HEK293 (cell line): Measurements from ENCODE around the gene GMDS.

Experiments
- ATF2 ChIP-seq: fragments of 450-650 bp; formaldehyde crosslinking; IDR thresholded peaks from 2 replicates; pipeline ENCODE4 v1.5.1; 2016; ENCODE audit warnings: missing biosample characterization, missing genetic modification characterization, low read depth
- BCL11A ChIP-seq: fragments of 450-650 bp; formaldehyde crosslinking; IDR thresholded peaks from 2 replicates; pipeline ENCODE4 v1.5.1; 2016; ENCODE audit warnings: low read depth, missing biosample characterization, missing genetic modification characterization
- BCL11B ChIP-seq: fragments of 450-650 bp; formaldehyde crosslinking; IDR thresholded peaks from 2 replicates; pipeline ENCODE4 v1.5.1; 2016; ENCODE audit warnings: low read depth, missing biosample characterization, missing genetic modification characterization
- GFI1B ChIP-seq: fragments of 450-650 bp; formaldehyde crosslinking; IDR thresholded peaks from 2 replicates; pipeline ENCODE4 v1.5.1; 2016; ENCODE audit warnings: missing biosample characterization, missing genetic modification characterization
- HOXA7 ChIP-seq: sonication (generic); formaldehyde crosslinking; IDR thresholded peaks from 2 replicates; pipeline ENCODE4 v1.8.1; 2022; ENCODE audit warnings: missing genetic modification reagents, borderline replicate concordance
- HOXC10 ChIP-seq: sonication (generic); formaldehyde crosslinking; IDR thresholded peaks from 2 replicates; pipeline ENCODE4 v1.8.1; 2023; ENCODE audit warnings: mild to moderate bottlenecking, missing genetic modification reagents
- HOXD13 ChIP-seq: sonication (generic); formaldehyde crosslinking; IDR thresholded peaks from 2 replicates; pipeline ENCODE4 v1.8.0; 2022; ENCODE audit warnings: missing genetic modification reagents, borderline replicate concordance
- KLF10 ChIP-seq: fragments of 450-650 bp; IDR thresholded peaks from 2 replicates; pipeline ENCODE4 v1.5.1; 2018; ENCODE audit warnings: missing biosample characterization, mild to moderate bottlenecking, missing genetic modification characterization
- PBX3 ChIP-seq: sonication (generic); formaldehyde crosslinking; IDR thresholded peaks from 2 replicates; pipeline ENCODE4 v1.8.1; 2022; ENCODE audit warnings: mild to moderate bottlenecking, moderate library complexity, missing genetic modification reagents
- SP2 ChIP-seq: fragments of 450-650 bp; formaldehyde crosslinking; IDR thresholded peaks from 2 replicates; pipeline ENCODE4 v1.5.1; 2016; ENCODE audit warnings: missing biosample characterization, missing genetic modification characterization
- TSHZ1 ChIP-seq: fragments of 450-650 bp; formaldehyde crosslinking; IDR thresholded peaks from 2 replicates; pipeline ENCODE4 v1.5.1; 2016; ENCODE audit warnings: missing biosample characterization, missing genetic modification characterization, borderline replicate concordance
- ZBTB1 ChIP-seq: fragments of 450-650 bp; formaldehyde crosslinking; IDR thresholded peaks from 2 replicates; pipeline ENCODE4 v1.5.1; 2016; ENCODE audit warnings: missing biosample characterization, missing genetic modification characterization
- ZBTB20 ChIP-seq: fragments of 450-650 bp; formaldehyde crosslinking; IDR thresholded peaks from 2 replicates; pipeline ENCODE4 v1.5.1; 2016; ENCODE audit warnings: missing biosample characterization, missing genetic modification characterization
- ZNF280D ChIP-seq: fragments of 450-650 bp; formaldehyde crosslinking; IDR thresholded peaks from 2 replicates; pipeline ENCODE4 v1.5.1; 2016; ENCODE audit warnings: missing biosample characterization, missing genetic modification characterization
- ZNF292 ChIP-seq: fragments of 450-650 bp; formaldehyde crosslinking; IDR thresholded peaks from 2 replicates; pipeline ENCODE4 v1.5.1; 2016; ENCODE audit warnings: low read depth, missing biosample characterization, missing genetic modification characterization, borderline replicate concordance
- ZNF302 ChIP-seq: fragments of 450-650 bp; formaldehyde crosslinking; IDR thresholded peaks from 2 replicates; pipeline ENCODE4 v1.5.1; 2016; ENCODE audit warnings: missing biosample characterization, missing genetic modification characterization, low read depth
- ZNF350 ChIP-seq: fragments of 450-650 bp; formaldehyde crosslinking; IDR thresholded peaks from 2 replicates; pipeline ENCODE4 v1.5.0; 2017; ENCODE audit warnings: missing biosample characterization, mild to moderate bottlenecking, missing genetic modification characterization
- ZNF394 ChIP-seq: fragments of 450-650 bp; formaldehyde crosslinking; IDR thresholded peaks from 2 replicates; pipeline ENCODE4 v1.5.1; 2016; ENCODE audit warnings: missing biosample characterization, missing genetic modification characterization, mild to moderate bottlenecking, moderate library complexity, borderline replicate concordance
- ZNF658 ChIP-seq: fragments of 450-650 bp; formaldehyde crosslinking; IDR thresholded peaks from 2 replicates; pipeline ENCODE4; 2016; ENCODE audit warnings: missing biosample characterization, missing genetic modification characterization
- ZNF677 ChIP-seq: fragments of 450-650 bp; IDR thresholded peaks from 2 replicates; pipeline ENCODE4 v1.5.0; 2018; ENCODE audit warnings: missing biosample characterization, mild to moderate bottlenecking, missing genetic modification characterization, moderate library complexity
- ZNF776 ChIP-seq: fragments of 450-650 bp; formaldehyde crosslinking; IDR thresholded peaks from 2 replicates; pipeline ENCODE4 v1.5.0; 2017; ENCODE audit warnings: missing biosample characterization, missing genetic modification characterization, borderline replicate concordance
- ZNF791 ChIP-seq: fragments of 450-650 bp; formaldehyde crosslinking; IDR thresholded peaks from 2 replicates; pipeline ENCODE4 v1.5.1; 2016; ENCODE audit warnings: missing biosample characterization, missing genetic modification characterization
- ZSCAN30 ChIP-seq: fragments of 450-650 bp; IDR thresholded peaks from 2 replicates; pipeline ENCODE4 v1.5.1; 2018; ENCODE audit warnings: missing biosample characterization, mild to moderate bottlenecking, missing genetic modification characterization, moderate library complexity
- ZXDB ChIP-seq: fragments of 450-650 bp; formaldehyde crosslinking; IDR thresholded peaks from 2 replicates; pipeline ENCODE4 v1.5.1; 2016; ENCODE audit warnings: missing biosample characterization, missing genetic modification characterization
- TF ChIP-seq, protein P1 (sequence below): fragments of 450-650 bp; formaldehyde crosslinking; optimal IDR thresholded peaks from 2 replicates; pipeline ENCODE3; 2016; ENCODE audit warnings: missing biosample characterization, mild to moderate bottlenecking, missing genetic modification characterization
- TF ChIP-seq, protein P2 (sequence below): fragments of 450-650 bp; formaldehyde crosslinking; IDR thresholded peaks from 2 replicates; pipeline ENCODE4; 2016; ENCODE audit warnings: missing biosample characterization, missing genetic modification characterization
- TF ChIP-seq, protein P3 (sequence below): IDR thresholded peaks from 2 replicates; pipeline ENCODE4 v1.6.1; 2011; ENCODE audit warnings: mild to moderate bottlenecking, low read depth, low read length, borderline replicate concordance

Gene GMDS

GRCh38 chr6:2030682-2031244, 214.6 kb downstream of the GMDS start (continued):
- TF ChIP-seq ZNF280D (tag by site-specific recombination) (no peak), ZXDB (tag by site-specific recombination) (peak; percentile 86), PBX3 (CRISPR knock-in tag) (no peak), ATF2 (tag by site-specific recombination) (no peak), BCL11A (tag by site-specific recombination) (peak; percentile 86; the same call in 1 of the 2 replicates), HOXC10 (no peak), ZNF677 (tag by site-specific recombination) (no peak), ZBTB1 (tag by site-specific recombination) (no peak), TSHZ1 (tag by site-specific recombination) (no peak), KLF10 (tag by site-specific recombination) (peak; percentile 76), ZSCAN30 (tag by site-specific recombination) (0 out of 2 replicates have a peak, but pooled peaks have one; percentile 38), GFI1B (tag by site-specific recombination) (peak; percentile 14; the same call in 1 of the 2 replicates), ZNF394 (tag by site-specific recombination) (no peak), ZNF350 (tag by site-specific recombination) (no peak), ZNF791 (tag by site-specific recombination) (no peak), ZBTB20 (tag by site-specific recombination) (peak; percentile 33; the same call in 1 of the 2 replicates), ZNF292 (tag by site-specific recombination) (no peak), HOXD13 (CRISPR knock-in tag) (no peak), ZNF776 (no peak), ZNF302 (tag by site-specific recombination) (no peak), HOXA7 (no peak), ZNF658 (no peak), BCL11B (tag by site-specific recombination) (no peak), SP2 (tag by site-specific recombination) (no peak)
- TF ChIP-seq, protein P1, sequence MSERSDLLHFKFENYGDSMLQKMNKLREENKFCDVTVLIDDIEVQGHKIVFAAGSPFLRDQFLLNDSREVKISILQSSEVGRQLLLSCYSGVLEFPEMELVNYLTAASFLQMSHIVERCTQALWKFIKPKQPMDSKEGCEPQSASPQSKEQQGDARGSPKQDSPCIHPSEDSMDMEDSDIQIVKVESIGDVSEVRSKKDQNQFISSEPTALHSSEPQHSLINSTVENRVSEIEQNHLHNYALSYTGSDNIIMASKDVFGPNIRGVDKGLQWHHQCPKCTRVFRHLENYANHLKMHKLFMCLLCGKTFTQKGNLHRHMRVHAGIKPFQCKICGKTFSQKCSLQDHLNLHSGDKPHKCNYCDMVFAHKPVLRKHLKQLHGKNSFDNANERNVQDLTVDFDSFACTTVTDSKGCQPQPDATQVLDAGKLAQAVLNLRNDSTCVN (tag by site-specific recombination), result no peak
- TF ChIP-seq, protein P2, sequence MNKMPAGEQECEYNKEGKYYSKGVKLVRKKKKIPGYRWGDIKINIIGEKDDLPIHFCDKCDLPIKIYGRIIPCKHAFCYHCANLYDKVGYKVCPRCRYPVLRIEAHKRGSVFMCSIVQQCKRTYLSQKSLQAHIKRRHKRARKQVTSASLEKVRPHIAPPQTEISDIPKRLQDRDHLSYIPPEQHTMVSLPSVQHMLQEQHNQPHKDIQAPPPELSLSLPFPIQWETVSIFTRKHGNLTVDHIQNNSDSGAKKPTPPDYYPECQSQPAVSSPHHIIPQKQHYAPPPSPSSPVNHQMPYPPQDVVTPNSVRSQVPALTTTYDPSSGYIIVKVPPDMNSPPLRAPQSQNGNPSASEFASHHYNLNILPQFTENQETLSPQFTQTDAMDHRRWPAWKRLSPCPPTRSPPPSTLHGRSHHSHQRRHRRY (tag by site-specific recombination), result no peak
- TF ChIP-seq, protein P3, sequence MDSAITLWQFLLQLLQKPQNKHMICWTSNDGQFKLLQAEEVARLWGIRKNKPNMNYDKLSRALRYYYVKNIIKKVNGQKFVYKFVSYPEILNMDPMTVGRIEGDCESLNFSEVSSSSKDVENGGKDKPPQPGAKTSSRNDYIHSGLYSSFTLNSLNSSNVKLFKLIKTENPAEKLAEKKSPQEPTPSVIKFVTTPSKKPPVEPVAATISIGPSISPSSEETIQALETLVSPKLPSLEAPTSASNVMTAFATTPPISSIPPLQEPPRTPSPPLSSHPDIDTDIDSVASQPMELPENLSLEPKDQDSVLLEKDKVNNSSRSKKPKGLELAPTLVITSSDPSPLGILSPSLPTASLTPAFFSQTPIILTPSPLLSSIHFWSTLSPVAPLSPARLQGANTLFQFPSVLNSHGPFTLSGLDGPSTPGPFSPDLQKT, result no peak
